HG03558 (cell line): ENCODE measurements around the gene LIMA1.
"Not testable (repeated sequence)": the region's sequence is repeated elsewhere in the genome, so short reads cannot be mapped to it uniquely, and the experiment has no call there.

Experiments
- ATAC-seq: cut with Tn5 transposase; IDR thresholded peaks from one replicate; pipeline ENCODE4 v1.9.1; 2021; ENCODE audit warnings: moderate number of reproducible peaks; ENCODE audit not compliant: unreplicated experiment; ENCODE audit errors: extremely low read depth

LIMA1 gene

DNA sequence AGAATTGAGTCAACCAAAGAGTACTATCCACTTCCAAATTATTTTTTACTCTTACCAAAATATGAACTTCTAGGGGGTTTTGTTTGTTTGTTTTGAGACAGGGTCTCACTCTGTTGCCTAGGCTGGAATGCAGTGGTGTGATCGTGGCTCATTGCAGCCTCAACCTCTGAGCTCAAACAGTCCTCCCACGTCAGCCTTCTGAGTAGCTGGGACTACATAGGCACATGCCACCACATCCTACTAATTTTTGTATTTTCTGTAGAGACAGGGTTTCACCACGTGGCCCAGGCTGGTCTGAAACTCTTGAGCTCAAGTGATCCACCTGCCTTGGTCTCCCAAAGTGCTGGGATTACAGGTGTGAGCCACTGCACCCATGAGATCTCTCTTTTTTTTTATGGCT, 7.4 kb upstream of the LIMA1 start:
- not testable (repeated sequence) for ATAC-seq

DNA sequence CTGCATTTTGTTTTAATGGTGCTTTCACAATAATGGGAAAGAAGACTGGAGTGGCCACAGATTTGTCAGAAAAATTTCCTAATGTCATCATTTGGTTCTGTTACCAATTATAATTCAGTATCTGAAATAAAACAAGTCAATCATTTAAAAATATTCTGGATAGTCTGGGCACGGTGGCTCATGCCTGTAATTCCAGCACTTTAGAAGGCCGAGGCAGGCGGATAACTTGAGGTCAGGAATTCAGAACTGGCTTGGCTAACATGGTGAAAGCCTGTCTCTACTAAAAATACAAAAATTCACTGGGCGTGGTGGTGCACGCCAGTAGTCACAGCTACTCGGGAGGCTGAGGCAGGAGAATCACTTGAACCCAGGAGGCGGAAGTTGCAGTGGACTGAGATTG, 4.0 kb upstream of the LIMA1 start:
- no peak for ATAC-seq

DNA sequence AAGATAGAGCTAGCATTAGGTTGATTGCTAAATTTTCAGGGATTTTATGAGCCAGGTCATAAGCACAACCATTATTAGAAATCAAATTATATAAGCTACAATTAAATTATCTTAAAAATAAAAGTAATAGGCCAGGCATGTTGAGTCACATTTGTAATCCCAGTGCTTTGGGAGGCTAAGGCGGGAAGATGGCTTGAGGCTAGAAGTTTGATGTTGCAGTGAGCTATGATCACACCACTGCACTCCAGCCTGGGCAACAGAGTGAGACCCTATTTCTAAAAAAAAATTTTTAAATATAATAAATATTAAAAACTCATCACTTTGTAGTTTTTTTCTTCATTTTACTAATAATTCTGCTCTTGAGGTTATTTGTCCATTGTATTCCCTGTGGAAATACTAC, 1.9 kb upstream of the LIMA1 start:
- no peak for ATAC-seq

DNA sequence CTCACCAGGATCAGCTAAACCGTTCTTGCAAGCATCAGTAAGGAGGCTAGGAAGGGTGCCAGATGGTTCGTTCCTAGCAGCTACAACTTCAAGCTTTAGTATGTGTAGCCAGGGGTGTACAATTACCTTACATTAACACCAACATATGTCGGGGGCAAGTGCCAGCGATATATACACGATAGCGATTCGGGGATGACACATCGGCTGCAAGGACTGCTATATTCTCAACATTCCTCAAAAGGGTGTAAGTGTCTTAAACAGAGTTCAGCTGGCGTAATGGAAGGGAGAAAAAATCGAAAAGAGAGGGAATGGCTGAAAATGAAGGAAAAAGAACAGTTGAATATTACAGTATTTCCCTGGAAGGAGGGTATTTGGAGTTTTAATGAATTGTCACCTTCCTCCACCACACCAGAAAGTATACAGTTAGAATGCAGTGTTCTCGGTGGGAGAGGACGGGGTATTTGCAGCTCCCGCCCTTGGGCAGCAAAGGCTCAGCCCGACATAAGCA, 545 bp downstream of the LIMA1 start:
- ATAC-seq, result no peak

DNA sequence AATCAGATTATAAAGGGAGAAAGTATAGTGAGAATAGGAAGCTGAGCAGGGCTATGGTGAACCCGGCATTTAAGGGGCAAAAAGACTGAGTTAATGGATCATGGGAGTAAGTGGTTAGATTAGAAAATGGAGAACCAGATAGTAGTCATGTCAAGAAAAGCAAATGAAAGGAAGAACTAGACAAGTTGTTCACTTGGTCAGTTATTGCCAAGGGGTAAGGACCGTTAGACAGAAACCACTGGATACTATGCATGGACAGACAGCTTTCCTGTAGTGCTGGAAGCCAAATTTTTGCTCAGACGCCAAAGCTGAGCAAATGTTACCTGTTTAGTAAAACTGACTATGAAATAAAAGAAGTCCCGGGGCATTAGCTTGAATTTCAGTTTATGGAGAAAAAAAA, 3.8 kb downstream of the LIMA1 start:
- ATAC-seq, result no peak

DNA sequence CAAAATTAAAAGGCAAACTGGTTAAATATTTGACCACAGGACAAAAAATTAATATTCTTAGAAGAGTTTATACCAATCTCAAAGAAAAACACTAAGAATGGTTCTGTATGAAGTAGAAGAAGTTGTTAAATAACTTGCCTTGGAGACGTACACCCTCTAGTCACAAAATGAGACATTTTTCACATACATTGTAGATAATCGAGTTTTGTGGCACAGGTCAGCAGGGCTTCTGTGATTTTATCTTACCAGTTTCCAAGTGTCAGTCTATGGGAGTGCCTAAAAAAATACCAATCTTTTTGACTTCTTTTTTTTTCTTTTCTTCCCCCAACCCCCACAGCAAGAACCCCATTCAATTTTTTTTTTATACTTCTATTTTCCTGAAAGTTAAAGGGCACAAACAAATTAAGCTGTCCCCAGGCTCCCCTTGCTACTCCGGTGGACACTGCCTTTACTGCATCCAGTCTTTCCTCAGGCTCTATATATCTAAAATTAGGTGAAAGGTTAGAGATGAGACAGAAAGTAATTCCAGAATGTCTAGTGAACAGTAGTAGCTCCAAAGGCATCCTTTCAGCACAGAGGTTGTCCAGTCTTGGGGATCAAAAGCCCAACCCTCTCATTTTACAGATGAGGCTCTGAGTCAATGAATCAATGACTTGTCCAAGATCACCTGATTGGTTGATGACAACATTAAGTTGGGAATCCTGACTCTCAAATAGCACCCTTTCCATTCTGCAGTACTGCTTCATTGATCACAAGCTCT, 6.2 kb downstream of the LIMA1 start:
- ATAC-seq, result no peak

DNA sequence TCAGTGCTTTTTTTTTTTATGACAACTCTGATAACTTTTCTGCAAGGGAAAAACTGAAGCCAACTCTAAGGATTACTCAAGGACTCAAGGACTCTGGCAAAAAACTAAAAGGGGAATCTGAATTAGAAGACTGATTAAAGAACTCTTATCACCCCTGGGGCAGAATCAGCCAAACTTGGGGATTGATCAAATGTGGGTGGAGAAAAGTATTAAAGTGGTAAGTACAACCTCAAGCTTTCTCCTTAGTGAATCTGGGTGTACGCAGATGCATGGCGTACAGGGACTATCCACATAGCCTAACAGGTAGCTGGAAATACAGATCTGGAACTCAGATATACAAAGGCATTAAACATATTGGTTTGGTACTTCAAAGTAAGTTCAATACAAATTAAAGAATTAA, 7.3 kb downstream of the LIMA1 start:
- ATAC-seq, result no peak

DNA sequence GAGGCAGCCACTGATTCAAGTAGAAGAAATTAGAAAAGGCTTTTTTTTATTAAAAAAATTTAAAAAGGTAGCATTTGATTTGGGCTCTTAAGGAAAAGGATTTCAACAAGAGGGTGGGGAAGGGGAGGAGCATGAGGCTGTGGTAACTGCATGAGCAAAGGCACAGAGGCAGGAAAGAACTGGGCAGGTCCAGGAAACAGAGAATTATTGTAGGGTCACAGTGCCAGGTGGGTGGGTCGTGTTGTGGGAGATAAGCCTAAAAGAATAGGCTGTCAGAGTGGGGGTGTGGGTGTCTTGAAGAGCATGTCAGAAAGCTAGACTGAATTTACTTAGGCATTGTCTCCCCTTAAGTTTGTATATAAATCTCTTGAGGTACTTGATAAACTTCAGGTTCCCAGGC, 7.8 kb downstream of the LIMA1 start:
- no peak for ATAC-seq

DNA sequence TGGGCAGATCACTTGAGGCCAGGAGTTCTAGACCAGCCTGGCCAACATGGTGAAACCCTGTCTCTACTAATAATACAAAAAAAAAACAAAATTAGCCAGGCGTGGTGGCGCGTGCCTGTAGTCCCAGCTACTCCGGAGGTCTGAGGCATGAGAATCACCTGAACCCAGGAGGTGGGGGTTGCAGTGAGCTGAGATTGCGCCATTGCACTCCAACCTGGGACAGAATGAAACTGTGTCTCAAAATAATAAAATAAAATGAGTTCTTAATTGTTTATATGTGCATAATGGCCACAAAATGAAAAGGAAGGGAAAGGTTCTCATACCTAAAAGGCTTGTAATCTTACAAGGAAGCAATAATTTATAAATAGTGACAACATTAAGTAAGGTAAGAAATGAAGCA, 8.2 kb downstream of the LIMA1 start:
- ATAC-seq, result not testable (repeated sequence)

DNA sequence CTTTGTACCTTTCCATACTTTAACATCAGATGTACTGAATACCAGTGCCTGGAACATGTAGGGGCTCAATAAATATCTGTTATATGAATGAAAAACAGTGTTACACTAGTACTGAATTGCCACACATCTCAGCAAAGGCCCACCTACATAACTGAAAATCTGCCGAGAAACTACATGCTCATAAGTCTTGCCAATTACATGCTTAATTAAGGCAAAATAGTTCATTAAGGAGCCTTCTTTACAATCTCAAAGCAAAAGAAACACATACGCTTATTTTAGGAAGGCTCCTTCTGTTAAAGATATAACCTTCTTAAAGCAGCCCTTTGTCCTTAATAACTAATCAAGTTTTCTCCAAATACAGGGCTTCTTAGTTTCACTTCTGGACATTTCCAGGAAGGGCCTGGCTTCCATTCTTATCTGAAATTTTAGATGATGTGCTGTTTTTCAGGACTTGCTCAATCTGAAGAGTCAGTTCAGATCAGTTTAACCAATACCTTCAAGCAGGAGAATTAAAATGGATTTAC, 11.5 kb downstream of the LIMA1 start:
- ATAC-seq, result no peak

DNA sequence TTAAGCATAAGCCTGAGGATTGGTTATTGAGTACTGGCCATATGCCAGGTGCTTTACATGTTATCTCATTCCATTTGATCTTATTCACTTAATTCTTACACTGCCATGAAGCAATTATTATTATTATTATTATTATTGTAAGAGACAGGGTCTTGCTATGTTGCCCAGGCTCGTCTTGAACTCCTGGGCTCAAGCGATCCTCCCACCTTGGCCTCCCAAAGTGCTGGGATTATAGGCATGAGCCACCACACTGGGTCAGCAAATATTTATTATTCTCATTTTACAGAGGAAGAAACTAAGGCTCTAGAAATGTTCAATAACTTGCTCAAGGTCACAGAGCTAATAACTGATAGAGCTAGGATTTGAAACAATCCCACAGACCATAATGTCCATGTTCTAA, 14.8 kb downstream of the LIMA1 start:
- no peak for ATAC-seq

DNA sequence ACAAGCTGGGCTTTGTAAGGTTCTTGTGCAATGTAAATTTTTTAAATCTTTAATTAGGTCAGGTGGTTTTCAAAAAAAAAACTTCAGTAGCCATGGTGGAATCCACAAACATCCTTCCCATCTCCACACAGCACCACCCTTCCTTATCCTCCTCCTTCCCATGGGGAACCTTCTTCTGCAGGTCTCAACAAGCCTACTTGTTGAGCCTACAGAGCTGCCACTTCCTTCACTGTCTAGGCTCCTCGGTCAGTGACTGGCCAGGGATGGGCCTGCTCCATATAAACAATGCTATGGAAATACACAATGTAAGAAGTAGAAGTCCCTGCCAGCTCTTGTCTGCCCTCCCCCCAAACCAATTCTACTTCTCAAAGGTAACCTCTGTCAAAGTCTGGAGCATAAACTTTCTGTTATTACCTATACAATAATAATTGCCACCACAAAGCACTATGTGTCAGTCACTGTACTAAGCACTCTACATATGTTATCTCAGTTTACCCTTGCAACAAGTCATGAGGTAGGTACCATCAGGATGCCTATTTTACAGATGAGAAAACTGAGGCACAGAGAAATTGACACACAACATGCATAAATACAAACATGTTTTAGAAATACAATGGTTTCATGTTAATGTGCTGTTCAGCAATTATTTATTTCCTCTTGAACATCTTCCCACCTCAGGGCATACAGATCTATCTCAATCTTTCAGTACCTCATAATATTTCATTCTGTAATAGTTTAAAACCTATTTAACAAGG, 17.4 kb downstream of the LIMA1 start:
- ATAC-seq, result no peak

DNA sequence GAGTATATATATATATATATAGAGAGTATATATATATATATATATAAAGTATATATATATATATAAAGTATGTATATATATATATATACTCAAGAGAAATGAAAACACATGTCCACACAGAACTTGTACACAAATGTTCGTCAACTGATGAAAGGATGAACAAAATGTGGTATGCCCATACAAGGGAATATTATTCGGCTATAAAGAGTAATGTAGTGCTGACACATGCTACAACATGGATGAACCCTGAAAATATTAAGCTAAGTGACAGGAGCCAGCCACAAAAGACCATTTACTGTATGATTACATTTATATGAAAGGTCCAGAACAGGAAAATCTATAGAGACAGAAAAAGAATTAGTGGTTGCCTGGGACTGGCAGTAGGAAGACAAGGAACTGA, 19.5 kb downstream of the LIMA1 start:
- ATAC-seq, result no peak

DNA sequence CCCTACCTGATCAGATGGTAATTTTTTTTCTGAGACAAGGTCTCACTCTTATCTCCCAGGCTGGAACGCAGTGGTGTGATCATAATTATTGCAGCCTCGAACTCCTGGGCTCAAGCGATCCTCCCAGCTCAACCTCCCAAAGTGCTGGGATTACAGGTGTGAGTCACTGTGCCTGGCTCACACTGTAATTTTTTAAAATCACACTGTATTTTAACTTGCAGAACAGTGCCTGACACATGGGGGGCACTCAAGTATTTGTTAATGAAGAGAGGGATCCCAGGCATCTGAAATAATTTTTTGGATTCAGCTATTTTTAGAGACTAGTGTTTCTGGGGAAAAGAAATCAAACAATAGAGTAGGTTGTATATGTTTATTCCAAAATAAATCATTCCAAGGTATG, 21.7 kb downstream of the LIMA1 start:
- ATAC-seq, result no peak

DNA sequence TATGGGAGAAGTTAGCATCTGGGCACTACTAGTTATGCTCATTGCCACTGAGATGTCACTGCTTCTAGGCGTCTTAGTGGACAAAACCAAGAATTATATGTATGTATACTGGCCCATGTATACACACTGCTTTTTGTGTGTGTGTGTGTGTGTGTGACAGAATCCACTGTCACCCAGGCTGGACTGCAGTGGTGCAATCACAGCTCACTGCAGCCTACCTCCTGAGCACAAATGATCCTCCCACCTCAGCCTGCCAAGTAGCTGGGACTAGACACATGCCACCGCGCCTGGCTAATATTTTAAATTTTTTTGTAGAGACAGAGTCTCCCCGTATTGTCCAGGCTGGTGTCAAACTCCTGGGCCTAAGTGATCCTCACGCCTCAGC, 25.2 kb downstream of the LIMA1 start:
- ATAC-seq, result no peak

DNA sequence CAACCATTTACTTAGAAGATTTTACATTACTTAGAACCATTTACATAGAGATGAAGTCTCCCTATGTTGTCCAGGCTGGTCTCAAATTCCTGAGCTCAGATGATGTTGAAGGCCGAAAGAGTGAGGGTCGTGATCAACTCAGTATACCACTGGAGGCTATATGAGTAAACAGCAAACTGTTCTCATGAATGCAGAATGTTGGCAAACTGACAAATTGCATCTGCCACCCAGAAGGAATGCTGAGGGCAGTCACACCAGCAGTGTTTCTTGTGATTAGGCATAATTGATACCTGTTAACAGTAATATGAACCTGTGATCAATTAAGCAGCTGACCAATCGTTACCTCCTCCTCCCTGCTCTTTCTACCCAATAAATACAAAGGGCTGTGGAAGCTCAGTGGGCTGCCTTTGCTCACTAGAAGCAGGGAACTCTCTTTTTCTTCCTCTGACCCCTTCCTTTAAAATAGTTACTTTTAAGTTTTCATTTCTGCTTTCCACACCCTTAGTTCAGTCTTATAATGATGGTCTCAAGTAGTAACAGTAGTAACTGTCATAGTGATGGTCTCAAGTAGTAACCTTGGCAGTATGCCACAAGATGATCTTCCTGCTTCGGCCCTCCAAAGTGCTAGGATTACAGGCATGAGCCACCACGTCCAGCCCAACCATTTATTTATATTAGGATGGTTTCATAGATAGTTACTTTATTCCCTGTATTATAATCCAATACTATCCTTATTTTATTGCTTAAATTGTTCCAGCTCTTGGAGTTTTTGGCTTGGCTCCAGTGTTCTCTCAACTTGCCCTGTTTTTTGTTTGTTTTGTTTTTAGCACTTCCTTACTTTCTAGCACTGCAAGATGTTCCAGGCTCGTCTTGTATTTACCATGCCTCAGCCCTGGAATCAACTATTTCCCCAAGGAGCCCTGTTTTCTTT, 25.8 kb downstream of the LIMA1 start:
- no peak for ATAC-seq

DNA sequence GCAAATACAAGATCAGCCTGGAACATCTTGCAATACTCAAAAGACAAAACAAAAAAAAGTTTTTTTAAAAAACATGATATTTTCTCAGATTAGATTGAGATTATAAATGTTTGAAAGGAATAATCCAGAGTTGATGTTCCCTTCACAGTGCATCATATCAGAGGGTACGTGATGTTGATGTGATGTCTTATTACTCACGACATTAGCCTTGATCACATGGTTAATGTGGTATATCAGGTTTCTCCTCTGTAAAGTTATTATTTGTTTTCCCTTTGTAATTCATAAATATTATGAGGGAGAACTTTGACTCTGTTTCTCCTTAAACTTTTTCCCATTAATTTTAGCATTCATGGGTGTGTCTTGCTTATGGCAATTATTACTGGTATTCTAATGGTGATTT, 26.6 kb downstream of the LIMA1 start:
- no peak for ATAC-seq

DNA sequence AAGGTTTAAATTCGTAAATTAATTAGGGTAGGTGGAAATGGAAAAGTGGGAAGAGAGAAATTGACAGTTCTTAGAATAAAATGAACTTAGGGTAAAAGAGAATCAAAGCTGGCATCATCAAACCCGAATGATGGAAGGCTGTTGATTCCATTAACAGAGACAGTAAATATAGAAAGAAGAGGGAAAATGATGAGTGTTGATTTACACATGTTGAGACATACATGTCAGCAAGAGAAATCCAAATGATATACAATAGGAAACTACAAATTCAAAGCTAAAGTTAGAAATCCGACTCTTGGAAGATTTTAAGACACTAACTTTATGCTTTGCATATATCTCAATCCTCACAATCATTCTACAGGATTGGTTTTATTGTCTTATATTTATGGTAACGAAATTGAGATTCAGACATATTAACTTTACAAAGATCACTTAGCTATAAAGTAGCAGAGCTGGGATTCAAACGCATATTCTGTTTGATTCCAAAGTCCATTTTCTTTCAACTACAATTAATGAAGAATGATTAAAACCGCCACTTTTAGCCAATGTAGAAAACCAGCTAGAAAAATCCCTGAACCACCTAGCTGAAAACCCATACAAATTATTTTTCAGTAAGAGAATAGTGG, 30.2 kb downstream of the LIMA1 start:
- no peak for ATAC-seq

DNA sequence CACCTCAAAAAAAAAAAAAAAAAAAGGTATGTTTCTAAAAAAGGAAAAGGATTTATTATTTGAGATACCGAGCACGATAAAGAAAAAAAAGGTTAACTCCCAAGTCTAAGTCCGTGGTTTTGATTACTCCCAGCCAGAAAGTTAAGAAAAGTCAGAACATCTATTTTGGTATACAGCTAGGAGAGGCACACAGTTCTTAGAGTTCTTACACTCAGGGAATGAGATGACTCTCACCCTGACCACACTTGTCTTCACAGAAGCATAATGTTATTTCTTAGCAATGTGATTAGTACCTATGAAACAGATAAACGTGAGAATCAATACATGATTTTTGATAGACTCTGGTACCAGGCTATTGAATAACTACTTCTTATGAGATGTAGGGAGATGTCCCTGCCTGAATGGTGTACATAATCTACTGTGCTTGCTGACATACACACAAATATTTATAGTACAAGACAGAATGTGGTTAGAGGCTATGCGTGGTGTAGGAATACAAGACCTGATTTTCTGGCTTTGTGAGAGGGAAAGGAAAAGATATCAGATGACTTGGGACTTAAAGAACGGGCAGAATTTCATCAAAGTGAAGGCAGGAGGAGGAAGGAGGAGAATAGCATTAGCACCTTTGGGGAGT, 31.6 kb downstream of the LIMA1 start:
- no peak for ATAC-seq
